Stomach (tissue), 4 donors: Measurements from ENCODE around the gene SHROOM4.

Experiments
- EP300 ChIP-seq: sonication (generic); formaldehyde crosslinking; IDR thresholded peaks from one replicate; pipeline ENCODE4 v1.6.1; 2017; ENCODE audit warnings: antibody characterized with exemption
- POLR2A ChIP-seq, 4 donors: fragments of 450-650 bp; IDR thresholded peaks; one replicate each; pipeline ENCODE4 v1.6.1; 2016; ENCODE audit warnings: antibody characterized with exemption in 4 of 4, control low read depth in 2 of 4, mild to moderate bottlenecking in 1 of 4, moderate library complexity in 1 of 4
- POLR2AphosphoS5 ChIP-seq, 3 donors: sonication (generic); formaldehyde crosslinking; IDR thresholded peaks; one replicate each; pipeline ENCODE4 v1.6.1; 2016; ENCODE audit warnings: antibody characterized with exemption in 3 of 3

- TF ChIP-seq POLR2AphosphoS5 (IDR thresholded peaks at IDR 0.05) = no peak
- no peak for TF ChIP-seq EP300
- TF ChIP-seq POLR2A (IDR thresholded peaks at IDR 0.05) = no peak
These were observed 204.2 kb downstream of the SHROOM4 start for GRCh38 chrX:50609796-50610195.
